HG03108 (cell line): ENCODE measurements around the gene GALNS.
"Not testable (repeated sequence)": the region's sequence is repeated elsewhere in the genome, so short reads cannot be mapped to it uniquely, and the experiment has no call there.

Experiments
- ATAC-seq: cut with Tn5 transposase; IDR thresholded peaks from one replicate; pipeline ENCODE4 v1.9.1; 2021; ENCODE audit warnings: moderate library complexity; ENCODE audit not compliant: unreplicated experiment

The GALNS gene

GRCh38 chr16:88772871-88773811, 83.6 kb downstream of the GALNS start:
- ATAC-seq = no peak

- not testable (repeated sequence) for ATAC-seq
Observed at GRCh38 chr16:88771781-88772180, 85.0 kb downstream of the GALNS start.

- ATAC-seq = no peak
Observed at GRCh38 chr16:88771294-88771772, 85.4 kb downstream of the GALNS start.

- peak; percentile 65 for ATAC-seq
Observed at GRCh38 chr16:88770461-88771293, 86.1 kb downstream of the GALNS start.

- ATAC-seq = no peak
Observed at GRCh38 chr16:88769617-88770460, 86.9 kb downstream of the GALNS start.

- no peak for ATAC-seq
Observed at GRCh38 chr16:88768071-88768783, 88.5 kb downstream of the GALNS start.

GRCh38 chr16:88767546-88768070, 89.1 kb downstream of the GALNS start:
- ATAC-seq = no peak

- ATAC-seq = no peak
Observed at GRCh38 chr16:88766975-88767374, 89.8 kb downstream of the GALNS start.

- no peak for ATAC-seq
Observed at GRCh38 chr16:88764913-88765349, 91.8 kb downstream of the GALNS start.

GRCh38 chr16:88764080-88764479, 92.7 kb downstream of the GALNS start:
- no peak for ATAC-seq
